HepG2 (cell line): ENCODE data around the gene TNRC18. TPM values are rescaled to one million over a fixed set of nuclear protein-coding genes. Genes with fewer than 3 reads are reported as not detected.
A peak's percentile ranks its signal among the peaks of the same experiment; 100 is the strongest.

Experiments
- CENPX ChIP-seq: sonication (generic); formaldehyde crosslinking; IDR thresholded peaks from 2 replicates; pipeline ENCODE4 v1.9.0; 2021; ENCODE audit warnings: mild to moderate bottlenecking, missing genetic modification reagents, moderate library complexity
- HOXA7 ChIP-seq: sonication (generic); formaldehyde crosslinking; IDR thresholded peaks from 2 replicates; pipeline ENCODE4 v1.8.1; 2022; ENCODE audit warnings: mild to moderate bottlenecking, missing genetic modification reagents, moderate library complexity
- ISX ChIP-seq: sonication (generic); formaldehyde crosslinking; conservative IDR thresholded peaks from 2 replicates; pipeline ENCODE4 v1.5.0; 2020; ENCODE audit warnings: missing genetic modification reagents
- KLF6 ChIP-seq: IDR thresholded peaks from 2 replicates; pipeline ENCODE4 v1.8.0; 2016; ENCODE audit warnings: missing biosample characterization, missing genetic modification reagents
- KMT2A ChIP-seq: sonication (generic); formaldehyde crosslinking; IDR thresholded peaks from 2 replicates; pipeline ENCODE4 v1.4.0; 2020; ENCODE audit warnings: missing genetic modification reagents
- MAZ ChIP-seq, 2 experiments: sonication (generic) in 1 of 2; formaldehyde crosslinking in 1 of 2; IDR thresholded peaks; 2 replicates each; pipeline versions ENCODE4 v1.5.0 to v1.6.1; 2012 to 2020; ENCODE audit warnings: low read depth in 2 of 2, mild to moderate bottlenecking in 2 of 2, borderline replicate concordance in 1 of 2, improper control_type of control experiment in 1 of 2, low read length in 1 of 2, missing genetic modification reagents in 1 of 2, moderate library complexity in 1 of 2
- MIXL1 ChIP-seq: IDR thresholded peaks from 2 replicates; pipeline ENCODE4 v1.6.1; 2016
- NCOA5 ChIP-seq: sonication (generic); formaldehyde crosslinking; IDR thresholded peaks from 2 replicates; pipeline ENCODE4 v1.4.0; 2020; ENCODE audit warnings: missing genetic modification reagents
- TARDBP ChIP-seq: sonication (generic); formaldehyde crosslinking; IDR thresholded peaks from 2 replicates; pipeline ENCODE4 v1.8.0; 2022; ENCODE audit warnings: mild to moderate bottlenecking, missing genetic modification reagents
- ZNF451 ChIP-seq: sonication (generic); formaldehyde crosslinking; IDR thresholded peaks from 2 replicates; pipeline ENCODE4 v1.5.0; 2020; ENCODE audit warnings: mild to moderate bottlenecking, missing genetic modification reagents
- polyA plus RNA-seq, 8 experiments: library from polyadenylated mRNA; depleted of rRNA in 3 of 8; stranded (reverse) in 7 of 8; unstranded in 1 of 8; fragments of >200 nt; fragmentation: Illumina TruSeq in 4 of 8; extraction: Trizol in 4 of 8; gene quantifications; 2 replicates each; pipeline versions ENCODE4 v1.2.1 to v1.2.3, GENCODE V29; 2011 to 2016; ENCODE audit warnings: low read depth in 4 of 8, missing spikeins in 1 of 8, mixed read lengths in 1 of 8; ENCODE audit not compliant: insufficient read depth in 1 of 8
- total RNA-seq, 5 experiments: library from RNA; depleted of rRNA; stranded (reverse); fragments of >200 nt; fragmentation: Illumina TruSeq; extraction: Trizol; gene quantifications; 2 replicates each; pipeline ENCODE4 v1.2.3, GENCODE V29; 2016; ENCODE audit warnings: low read depth in 1 of 5
- TF ChIP-seq, protein P1 (sequence below): sonication (generic); formaldehyde crosslinking; IDR thresholded peaks from 2 replicates; pipeline ENCODE4 v1.9.0; 2021; ENCODE audit warnings: missing genetic modification reagents, borderline replicate concordance
- TF ChIP-seq, protein P2 (sequence below): sonication (generic); formaldehyde crosslinking; IDR thresholded peaks from 2 replicates; pipeline ENCODE4 v1.4.0; 2020; ENCODE audit warnings: missing genetic modification reagents
- TF ChIP-seq, protein P3 (sequence below): sonication (generic); formaldehyde crosslinking; IDR thresholded peaks from 2 replicates; pipeline ENCODE4 v1.8.1; 2022; ENCODE audit warnings: mild to moderate bottlenecking, missing genetic modification reagents
- TF ChIP-seq, protein P4 (sequence below): sonication (generic); IDR thresholded peaks from 2 replicates; pipeline ENCODE4 v1.6.1; 2016; ENCODE audit warnings: low read depth, borderline replicate concordance
- TF ChIP-seq, protein P5 (sequence below): sonication (generic); formaldehyde crosslinking; IDR thresholded peaks from 2 replicates; pipeline ENCODE4 v1.5.1; 2020; ENCODE audit warnings: missing genetic modification reagents, mild to moderate bottlenecking, borderline replicate concordance

TNRC18 gene
- total and polyA plus RNA-seq, 2 of the 13 experiments (the other 11 are each of a cell fraction or from before 2014, with no cell fraction given): 11.7 to 17.4 TPM

DNA sequence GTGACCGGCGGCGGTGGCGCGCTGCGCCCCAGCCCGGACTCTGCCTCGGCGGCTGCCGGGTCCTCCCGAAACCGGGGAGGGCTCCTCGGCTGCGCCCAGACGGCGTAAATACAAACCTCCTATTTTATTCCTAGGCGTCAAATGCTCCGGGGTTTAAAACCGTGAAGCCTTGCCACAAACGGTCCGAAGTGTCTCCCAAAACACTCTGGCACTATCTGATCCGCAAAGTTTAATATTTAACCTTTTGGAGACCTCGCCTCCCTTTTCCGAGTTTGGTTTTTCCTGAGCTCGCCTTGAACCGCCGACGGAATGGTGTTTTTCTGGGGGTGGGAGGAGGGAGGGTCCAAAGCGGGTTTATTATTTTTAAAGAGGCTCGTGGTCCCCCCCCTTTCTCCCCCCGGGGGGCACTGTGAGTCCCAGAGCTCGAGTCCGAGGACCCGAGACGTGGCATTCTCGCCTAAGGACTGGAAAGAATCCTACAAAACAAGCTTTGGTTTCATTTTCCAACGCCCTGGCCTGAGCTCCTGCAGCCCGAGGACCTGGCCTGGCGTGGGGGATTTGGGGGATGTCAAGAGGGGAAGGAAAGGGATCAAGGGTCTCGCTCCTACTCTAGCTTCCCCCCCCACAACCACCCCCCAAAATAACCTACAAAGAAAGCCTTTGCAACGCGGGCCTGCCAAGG lies 1.8 kb downstream of the TNRC18 start (continued):
- TF ChIP-seq KLF6 (0 out of 2 replicates have a peak, but pooled peaks have one; percentile 21), MIXL1 (0 out of 2 replicates have a peak, but pooled peaks have one; percentile 20), KMT2A (CRISPR knock-in tag) (peak; percentile 87; the same call in 1 of the 2 replicates), ZNF451 (CRISPR knock-in tag) (no peak), HOXA7 (CRISPR knock-in tag) (no peak), ISX (CRISPR knock-in tag) (0 out of 2 replicates have a peak, but pooled peaks have one; percentile 23), CENPX (CRISPR knock-in tag) (no peak), NCOA5 (CRISPR knock-in tag) (no peak), TARDBP (CRISPR knock-in tag) (no peak), MAZ (IDR thresholded peaks at IDR 0.05; ENCODE audit: borderline replicate concordance, low read depth, low read length) (peak; percentile 67; the same call in 1 of the 2 replicates), MAZ (CRISPR knock-in tag; IDR thresholded peaks at IDR 0.05; ENCODE audit: low read depth) (no peak)
- TF ChIP-seq, protein P1, sequence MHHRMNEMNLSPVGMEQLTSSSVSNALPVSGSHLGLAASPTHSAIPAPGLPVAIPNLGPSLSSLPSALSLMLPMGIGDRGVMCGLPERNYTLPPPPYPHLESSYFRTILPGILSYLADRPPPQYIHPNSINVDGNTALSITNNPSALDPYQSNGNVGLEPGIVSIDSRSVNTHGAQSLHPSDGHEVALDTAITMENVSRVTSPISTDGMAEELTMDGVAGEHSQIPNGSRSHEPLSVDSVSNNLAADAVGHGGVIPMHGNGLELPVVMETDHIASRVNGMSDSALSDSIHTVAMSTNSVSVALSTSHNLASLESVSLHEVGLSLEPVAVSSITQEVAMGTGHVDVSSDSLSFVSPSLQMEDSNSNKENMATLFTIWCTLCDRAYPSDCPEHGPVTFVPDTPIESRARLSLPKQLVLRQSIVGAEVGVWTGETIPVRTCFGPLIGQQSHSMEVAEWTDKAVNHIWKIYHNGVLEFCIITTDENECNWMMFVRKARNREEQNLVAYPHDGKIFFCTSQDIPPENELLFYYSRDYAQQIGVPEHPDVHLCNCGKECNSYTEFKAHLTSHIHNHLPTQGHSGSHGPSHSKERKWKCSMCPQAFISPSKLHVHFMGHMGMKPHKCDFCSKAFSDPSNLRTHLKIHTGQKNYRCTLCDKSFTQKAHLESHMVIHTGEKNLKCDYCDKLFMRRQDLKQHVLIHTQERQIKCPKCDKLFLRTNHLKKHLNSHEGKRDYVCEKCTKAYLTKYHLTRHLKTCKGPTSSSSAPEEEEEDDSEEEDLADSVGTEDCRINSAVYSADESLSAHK: peak; percentile 97; the same call in 1 of the 2 replicates
- TF ChIP-seq, protein P2, sequence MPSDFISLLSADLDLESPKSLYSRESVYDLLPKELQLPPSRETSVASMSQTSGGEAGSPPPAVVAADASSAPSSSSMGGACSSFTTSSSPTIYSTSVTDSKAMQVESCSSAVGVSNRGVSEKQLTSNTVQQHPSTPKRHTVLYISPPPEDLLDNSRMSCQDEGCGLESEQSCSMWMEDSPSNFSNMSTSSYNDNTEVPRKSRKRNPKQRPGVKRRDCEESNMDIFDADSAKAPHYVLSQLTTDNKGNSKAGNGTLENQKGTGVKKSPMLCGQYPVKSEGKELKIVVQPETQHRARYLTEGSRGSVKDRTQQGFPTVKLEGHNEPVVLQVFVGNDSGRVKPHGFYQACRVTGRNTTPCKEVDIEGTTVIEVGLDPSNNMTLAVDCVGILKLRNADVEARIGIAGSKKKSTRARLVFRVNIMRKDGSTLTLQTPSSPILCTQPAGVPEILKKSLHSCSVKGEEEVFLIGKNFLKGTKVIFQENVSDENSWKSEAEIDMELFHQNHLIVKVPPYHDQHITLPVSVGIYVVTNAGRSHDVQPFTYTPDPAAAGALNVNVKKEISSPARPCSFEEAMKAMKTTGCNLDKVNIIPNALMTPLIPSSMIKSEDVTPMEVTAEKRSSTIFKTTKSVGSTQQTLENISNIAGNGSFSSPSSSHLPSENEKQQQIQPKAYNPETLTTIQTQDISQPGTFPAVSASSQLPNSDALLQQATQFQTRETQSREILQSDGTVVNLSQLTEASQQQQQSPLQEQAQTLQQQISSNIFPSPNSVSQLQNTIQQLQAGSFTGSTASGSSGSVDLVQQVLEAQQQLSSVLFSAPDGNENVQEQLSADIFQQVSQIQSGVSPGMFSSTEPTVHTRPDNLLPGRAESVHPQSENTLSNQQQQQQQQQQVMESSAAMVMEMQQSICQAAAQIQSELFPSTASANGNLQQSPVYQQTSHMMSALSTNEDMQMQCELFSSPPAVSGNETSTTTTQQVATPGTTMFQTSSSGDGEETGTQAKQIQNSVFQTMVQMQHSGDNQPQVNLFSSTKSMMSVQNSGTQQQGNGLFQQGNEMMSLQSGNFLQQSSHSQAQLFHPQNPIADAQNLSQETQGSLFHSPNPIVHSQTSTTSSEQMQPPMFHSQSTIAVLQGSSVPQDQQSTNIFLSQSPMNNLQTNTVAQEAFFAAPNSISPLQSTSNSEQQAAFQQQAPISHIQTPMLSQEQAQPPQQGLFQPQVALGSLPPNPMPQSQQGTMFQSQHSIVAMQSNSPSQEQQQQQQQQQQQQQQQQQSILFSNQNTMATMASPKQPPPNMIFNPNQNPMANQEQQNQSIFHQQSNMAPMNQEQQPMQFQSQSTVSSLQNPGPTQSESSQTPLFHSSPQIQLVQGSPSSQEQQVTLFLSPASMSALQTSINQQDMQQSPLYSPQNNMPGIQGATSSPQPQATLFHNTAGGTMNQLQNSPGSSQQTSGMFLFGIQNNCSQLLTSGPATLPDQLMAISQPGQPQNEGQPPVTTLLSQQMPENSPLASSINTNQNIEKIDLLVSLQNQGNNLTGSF: no peak
- TF ChIP-seq, protein P3, sequence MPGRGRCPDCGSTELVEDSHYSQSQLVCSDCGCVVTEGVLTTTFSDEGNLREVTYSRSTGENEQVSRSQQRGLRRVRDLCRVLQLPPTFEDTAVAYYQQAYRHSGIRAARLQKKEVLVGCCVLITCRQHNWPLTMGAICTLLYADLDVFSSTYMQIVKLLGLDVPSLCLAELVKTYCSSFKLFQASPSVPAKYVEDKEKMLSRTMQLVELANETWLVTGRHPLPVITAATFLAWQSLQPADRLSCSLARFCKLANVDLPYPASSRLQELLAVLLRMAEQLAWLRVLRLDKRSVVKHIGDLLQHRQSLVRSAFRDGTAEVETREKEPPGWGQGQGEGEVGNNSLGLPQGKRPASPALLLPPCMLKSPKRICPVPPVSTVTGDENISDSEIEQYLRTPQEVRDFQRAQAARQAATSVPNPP (CRISPR knock-in tag): no peak
- TF ChIP-seq, protein P4, sequence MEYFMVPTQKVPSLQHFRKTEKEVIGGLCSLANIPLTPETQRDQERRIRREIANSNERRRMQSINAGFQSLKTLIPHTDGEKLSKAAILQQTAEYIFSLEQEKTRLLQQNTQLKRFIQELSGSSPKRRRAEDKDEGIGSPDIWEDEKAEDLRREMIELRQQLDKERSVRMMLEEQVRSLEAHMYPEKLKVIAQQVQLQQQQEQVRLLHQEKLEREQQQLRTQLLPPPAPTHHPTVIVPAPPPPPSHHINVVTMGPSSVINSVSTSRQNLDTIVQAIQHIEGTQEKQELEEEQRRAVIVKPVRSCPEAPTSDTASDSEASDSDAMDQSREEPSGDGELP: no peak
- TF ChIP-seq, protein P5, sequence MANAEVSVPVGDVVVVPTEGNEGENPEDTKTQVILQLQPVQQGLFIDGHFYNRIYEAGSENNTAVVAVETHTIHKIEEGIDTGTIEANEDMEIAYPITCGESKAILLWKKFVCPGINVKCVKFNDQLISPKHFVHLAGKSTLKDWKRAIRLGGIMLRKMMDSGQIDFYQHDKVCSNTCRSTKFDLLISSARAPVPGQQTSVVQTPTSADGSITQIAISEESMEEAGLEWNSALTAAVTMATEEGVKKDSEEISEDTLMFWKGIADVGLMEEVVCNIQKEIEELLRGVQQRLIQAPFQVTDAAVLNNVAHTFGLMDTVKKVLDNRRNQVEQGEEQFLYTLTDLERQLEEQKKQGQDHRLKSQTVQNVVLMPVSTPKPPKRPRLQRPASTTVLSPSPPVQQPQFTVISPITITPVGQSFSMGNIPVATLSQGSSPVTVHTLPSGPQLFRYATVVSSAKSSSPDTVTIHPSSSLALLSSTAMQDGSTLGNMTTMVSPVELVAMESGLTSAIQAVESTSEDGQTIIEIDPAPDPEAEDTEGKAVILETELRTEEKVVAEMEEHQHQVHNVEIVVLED (CRISPR knock-in tag): peak; percentile 48; the same call in 1 of the 2 replicates
